ENCODE results near the gene ANKRD13C.

The ANKRD13C gene

GRCh38 chr1:70293186-70293843, 61.2 kb downstream of the ANKRD13C start:
- Histone ChIP-seq H3K9ac (ENCODE audit: low read length) (no peak overlapping the region), H3K27ac (ENCODE audit: low read depth, low read length) (no peak overlapping the region), H3K4me2 (ENCODE audit: low read length) (no peak overlapping the region), H4K91ac (ENCODE audit: low read depth, low read length) (no peak overlapping the region), H3K36me3 (ENCODE audit: control insufficient read depth in 1 of 2, insufficient read depth in 2 of 2, low read length in 2 of 2) (peaks cover 3 to 13% of the 10 kb centered on the region in 2 experiments), H4K8ac (ENCODE audit: low read depth, low read length) (no peak overlapping the region), H3K4me1 (ENCODE audit: control insufficient read depth in 1 of 2, insufficient read depth in 2 of 2, low read length in 2 of 2) (no peaks in the 10 kb centered on the region), H3K27me3 (ENCODE audit: insufficient read depth, low read length) (no peaks in the 10 kb centered on the region), H3K23ac (ENCODE audit: low read length) (no peak overlapping the region), H3K4ac (ENCODE audit: low read depth, low read length) (no peak overlapping the region), H3K79me1 (ENCODE audit: low read length) (no peaks in the 10 kb centered on the region), H3K14ac (ENCODE audit: low read length) (no peak overlapping the region), H3K79me2 (ENCODE audit: control insufficient read depth, insufficient read depth, low read length, poor library complexity) (no peaks in the 10 kb centered on the region), H3K18ac (ENCODE audit: low read length) (no peak overlapping the region), H2BK12ac (ENCODE audit: low read length) (no peak overlapping the region), H2AK5ac (ENCODE audit: low read length) (no peak overlapping the region), H2BK120ac (ENCODE audit: insufficient read depth, low read length, poor library complexity) (no peak overlapping the region), H4K12ac (ENCODE audit: low read depth, low read length) (no peak overlapping the region), H3K9me3 (ENCODE audit: insufficient read depth, low read depth, low read length) (no peaks in the 10 kb centered on the region), H2AFZ (ENCODE audit: insufficient read depth, low read length, poor library complexity) (no peak overlapping the region), H2BK5ac (ENCODE audit: low read depth, low read length, poor library complexity) (no peak overlapping the region), H3K4me3 (ENCODE audit: low read depth, low read length) (no peak overlapping the region)
- DNase-seq: no peak

DNA sequence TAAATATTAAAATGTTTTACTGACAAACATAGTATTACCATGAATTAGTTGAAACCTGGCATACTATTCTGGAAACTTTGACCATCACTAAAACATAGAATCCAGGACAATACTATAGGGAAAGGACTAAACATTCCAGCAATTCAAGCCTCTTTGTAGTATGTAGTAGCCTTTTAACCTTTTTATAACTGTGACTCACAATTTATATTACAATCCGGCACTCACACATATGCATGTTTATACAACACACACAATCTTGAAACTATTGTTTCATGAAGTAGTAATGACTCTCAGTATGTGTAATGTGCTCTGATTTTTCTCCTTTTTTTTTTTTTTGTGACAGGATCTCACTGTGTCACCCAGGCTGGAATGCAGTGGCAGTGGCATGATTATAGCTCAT, 64.3 kb downstream of the ANKRD13C start:
- H3K79me1 ChIP-seq (ENCODE audit: low read length): no peaks in the 10 kb centered on the region
- H3K27ac ChIP-seq (ENCODE audit: low read depth, low read length): no peak overlapping the region
- DNase-seq: no peak
- H2AFZ ChIP-seq (ENCODE audit: insufficient read depth, low read length, poor library complexity): no peak overlapping the region
- no peak overlapping the region for H2BK12ac ChIP-seq (ENCODE audit: low read length)
- H3K4ac ChIP-seq (ENCODE audit: low read depth, low read length): no peak overlapping the region
- H3K9ac ChIP-seq (ENCODE audit: low read length): no peak overlapping the region
- no peak overlapping the region for H4K91ac ChIP-seq (ENCODE audit: low read depth, low read length)
- no CpG with 5 or more reads among the region's 1 CpG for WGBS (ENCODE audit: extremely low coverage, insufficient coverage, insufficient read length)
- no peak overlapping the region for H3K4me3 ChIP-seq (ENCODE audit: low read depth, low read length)
- no peak overlapping the region for H4K12ac ChIP-seq (ENCODE audit: low read depth, low read length)
- H3K4me2 ChIP-seq (ENCODE audit: low read length): no peak overlapping the region
- H3K36me3 ChIP-seq (ENCODE audit: control insufficient read depth in 1 of 2, insufficient read depth in 2 of 2, low read length in 2 of 2): peaks cover 6 to 14% of the 10 kb centered on the region in 2 experiments
- no peak overlapping the region for H3K14ac ChIP-seq (ENCODE audit: low read length)
- H2BK120ac ChIP-seq (ENCODE audit: insufficient read depth, low read length, poor library complexity): no peak overlapping the region
- no peaks in the 10 kb centered on the region for H3K4me1 ChIP-seq (ENCODE audit: control insufficient read depth in 1 of 2, insufficient read depth in 2 of 2, low read length in 2 of 2)
- H3K18ac ChIP-seq (ENCODE audit: low read length): no peak overlapping the region
- no peaks in the 10 kb centered on the region for H3K27me3 ChIP-seq (ENCODE audit: insufficient read depth, low read length)
- no peak overlapping the region for H3K23ac ChIP-seq (ENCODE audit: low read length)
- no peak overlapping the region for H4K8ac ChIP-seq (ENCODE audit: low read depth, low read length)
- H2AK5ac ChIP-seq (ENCODE audit: low read length): no peak overlapping the region
- no peak overlapping the region for H2BK5ac ChIP-seq (ENCODE audit: low read depth, low read length, poor library complexity)
- H3K79me2 ChIP-seq (ENCODE audit: control insufficient read depth, insufficient read depth, low read length, poor library complexity): no peaks in the 10 kb centered on the region
- no peaks in the 10 kb centered on the region for H3K9me3 ChIP-seq (ENCODE audit: insufficient read depth, low read depth, low read length)

GRCh38 chr1:70288166-70288565, 66.4 kb downstream of the ANKRD13C start:
- Histone ChIP-seq H3K27ac (ENCODE audit: low read depth, low read length) (no peak overlapping the region), H2BK120ac (ENCODE audit: insufficient read depth, low read length, poor library complexity) (no peak overlapping the region), H2BK12ac (ENCODE audit: low read length) (no peak overlapping the region), H3K4me2 (ENCODE audit: low read length) (no peak overlapping the region), H3K79me2 (ENCODE audit: control insufficient read depth, insufficient read depth, low read length, poor library complexity) (no peaks in the 10 kb centered on the region), H4K12ac (ENCODE audit: low read depth, low read length) (no peak overlapping the region), H3K4me1 (ENCODE audit: control insufficient read depth in 1 of 2, insufficient read depth in 2 of 2, low read length in 2 of 2) (no peaks in the 10 kb centered on the region), H2AFZ (ENCODE audit: insufficient read depth, low read length, poor library complexity) (no peak overlapping the region), H2BK5ac (ENCODE audit: low read depth, low read length, poor library complexity) (no peak overlapping the region), H2AK5ac (ENCODE audit: low read length) (no peak overlapping the region), H3K4me3 (ENCODE audit: low read depth, low read length) (no peak overlapping the region), H3K18ac (ENCODE audit: low read length) (no peak overlapping the region), H3K9me3 (ENCODE audit: insufficient read depth, low read depth, low read length) (no peaks in the 10 kb centered on the region), H3K4ac (ENCODE audit: low read depth, low read length) (no peak overlapping the region), H3K14ac (ENCODE audit: low read length) (no peak overlapping the region), H3K23ac (ENCODE audit: low read length) (no peak overlapping the region), H4K91ac (ENCODE audit: low read depth, low read length) (no peak overlapping the region), H3K9ac (ENCODE audit: low read length) (no peak overlapping the region), H3K79me1 (ENCODE audit: low read length) (no peaks in the 10 kb centered on the region), H4K8ac (ENCODE audit: low read depth, low read length) (no peak overlapping the region), H3K36me3 (ENCODE audit: control insufficient read depth in 1 of 2, insufficient read depth in 2 of 2, low read length in 2 of 2) (peaks cover 6 to 13% of the 10 kb centered on the region in 2 experiments), H3K27me3 (ENCODE audit: insufficient read depth, low read length) (no peaks in the 10 kb centered on the region)
- no peak for DNase-seq

DNA sequence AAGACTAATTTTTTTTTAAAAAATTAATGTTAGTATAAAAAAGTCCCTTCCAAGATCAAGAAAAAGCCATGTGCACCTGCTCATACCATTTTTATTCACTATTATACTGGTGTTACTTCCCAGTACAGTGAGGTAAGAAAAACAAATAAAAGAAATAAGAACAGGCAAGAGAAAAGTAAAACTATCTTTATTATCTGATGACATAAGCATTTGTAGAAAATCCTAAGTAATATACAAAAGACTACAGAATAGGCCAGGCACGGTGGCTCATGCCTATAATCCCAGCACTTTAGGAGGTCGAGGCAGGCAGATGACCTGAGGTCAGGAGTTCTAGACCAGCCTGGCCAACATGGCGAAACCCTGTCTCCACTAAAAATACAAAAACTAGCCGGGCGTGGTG, 68.1 kb downstream of the ANKRD13C start:
- no peak overlapping the region for H3K9ac ChIP-seq (ENCODE audit: low read length)
- H3K79me2 ChIP-seq (ENCODE audit: control insufficient read depth, insufficient read depth, low read length, poor library complexity): no peaks in the 10 kb centered on the region
- no peak overlapping the region for H2AK5ac ChIP-seq (ENCODE audit: low read length)
- WGBS (ENCODE audit: extremely low coverage, insufficient coverage, insufficient read length): no CpG with 5 or more reads among the region's 5 CpGs
- no peak overlapping the region for H3K27ac ChIP-seq (ENCODE audit: low read depth, low read length)
- H3K23ac ChIP-seq (ENCODE audit: low read length): no peak overlapping the region
- H4K91ac ChIP-seq (ENCODE audit: low read depth, low read length): no peak overlapping the region
- no peaks in the 10 kb centered on the region for H3K27me3 ChIP-seq (ENCODE audit: insufficient read depth, low read length)
- H3K4me1 ChIP-seq (ENCODE audit: control insufficient read depth in 1 of 2, insufficient read depth in 2 of 2, low read length in 2 of 2): no peaks in the 10 kb centered on the region
- no peak overlapping the region for H2AFZ ChIP-seq (ENCODE audit: insufficient read depth, low read length, poor library complexity)
- no peak overlapping the region for H3K18ac ChIP-seq (ENCODE audit: low read length)
- H3K36me3 ChIP-seq (ENCODE audit: control insufficient read depth in 1 of 2, insufficient read depth in 2 of 2, low read length in 2 of 2): peaks cover 6 to 10% of the 10 kb centered on the region in 2 experiments
- no peaks in the 10 kb centered on the region for H3K9me3 ChIP-seq (ENCODE audit: insufficient read depth, low read depth, low read length)
- no peak overlapping the region for H2BK12ac ChIP-seq (ENCODE audit: low read length)
- H3K4me3 ChIP-seq (ENCODE audit: low read depth, low read length): no peak overlapping the region
- no peak overlapping the region for H3K4ac ChIP-seq (ENCODE audit: low read depth, low read length)
- no peak overlapping the region for H4K8ac ChIP-seq (ENCODE audit: low read depth, low read length)
- no peak for DNase-seq
- H3K4me2 ChIP-seq (ENCODE audit: low read length): no peak overlapping the region
- no peak overlapping the region for H4K12ac ChIP-seq (ENCODE audit: low read depth, low read length)
- no peak overlapping the region for H3K14ac ChIP-seq (ENCODE audit: low read length)
- no peak overlapping the region for H2BK120ac ChIP-seq (ENCODE audit: insufficient read depth, low read length, poor library complexity)
- H2BK5ac ChIP-seq (ENCODE audit: low read depth, low read length, poor library complexity): no peak overlapping the region
- no peaks in the 10 kb centered on the region for H3K79me1 ChIP-seq (ENCODE audit: low read length)

Measured in trophoblast cell (in vitro differentiated cells and primary cell).